Measurements from ENCODE around the gene MUC21.

MUC21 gene

DNA sequence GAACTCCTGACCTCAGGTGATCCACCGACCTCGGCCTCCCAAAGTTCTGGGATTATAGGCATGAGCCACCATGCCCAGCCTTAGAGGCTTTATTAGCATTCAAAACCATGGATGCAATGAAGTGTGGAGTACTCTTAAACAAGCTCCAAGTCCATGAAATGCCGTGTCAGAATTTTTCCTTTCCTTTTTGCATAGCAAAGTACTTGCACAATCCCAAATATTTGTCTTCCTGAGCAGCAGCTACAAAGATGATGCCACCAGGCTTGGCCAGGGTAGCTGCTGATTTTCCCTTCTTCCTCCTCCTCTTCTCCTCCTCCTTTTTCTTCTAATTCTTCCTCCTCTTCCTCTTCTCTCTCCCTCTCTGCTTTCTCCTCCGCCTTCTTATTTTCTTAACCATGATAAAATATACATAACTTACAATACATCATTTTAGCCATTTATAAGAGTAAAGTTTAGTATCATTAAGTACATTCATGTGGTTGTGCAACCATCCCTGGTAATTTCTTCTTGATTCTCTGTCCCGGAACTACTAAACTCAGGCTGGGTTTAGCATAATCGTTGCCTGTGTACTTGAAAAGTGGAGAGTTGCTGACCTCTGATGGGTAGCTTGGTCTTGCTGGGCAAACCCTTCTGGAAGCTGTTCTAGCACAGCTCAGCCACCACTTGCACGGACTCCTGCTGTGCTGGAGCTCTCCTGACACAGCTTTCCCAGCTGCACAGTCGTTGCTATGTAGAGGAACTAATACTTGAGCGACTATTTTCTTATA, 22.4 kb upstream of the MUC21 start:
- intact Hi-C loops (cut with DNase I; ENCODE audit: low total_unique reads): no loop called here
- H3K27me3 ChIP-seq: peaks cover 0 to 16% of the 10 kb centered on the region in 2 donors
- TF ChIP-seq, protein P1, sequence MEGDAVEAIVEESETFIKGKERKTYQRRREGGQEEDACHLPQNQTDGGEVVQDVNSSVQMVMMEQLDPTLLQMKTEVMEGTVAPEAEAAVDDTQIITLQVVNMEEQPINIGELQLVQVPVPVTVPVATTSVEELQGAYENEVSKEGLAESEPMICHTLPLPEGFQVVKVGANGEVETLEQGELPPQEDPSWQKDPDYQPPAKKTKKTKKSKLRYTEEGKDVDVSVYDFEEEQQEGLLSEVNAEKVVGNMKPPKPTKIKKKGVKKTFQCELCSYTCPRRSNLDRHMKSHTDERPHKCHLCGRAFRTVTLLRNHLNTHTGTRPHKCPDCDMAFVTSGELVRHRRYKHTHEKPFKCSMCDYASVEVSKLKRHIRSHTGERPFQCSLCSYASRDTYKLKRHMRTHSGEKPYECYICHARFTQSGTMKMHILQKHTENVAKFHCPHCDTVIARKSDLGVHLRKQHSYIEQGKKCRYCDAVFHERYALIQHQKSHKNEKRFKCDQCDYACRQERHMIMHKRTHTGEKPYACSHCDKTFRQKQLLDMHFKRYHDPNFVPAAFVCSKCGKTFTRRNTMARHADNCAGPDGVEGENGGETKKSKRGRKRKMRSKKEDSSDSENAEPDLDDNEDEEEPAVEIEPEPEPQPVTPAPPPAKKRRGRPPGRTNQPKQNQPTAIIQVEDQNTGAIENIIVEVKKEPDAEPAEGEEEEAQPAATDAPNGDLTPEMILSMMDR (IDR thresholded peaks at IDR 0.05): no peak

GRCh38 chr6:30962716-30963115, 20.8 kb upstream of the MUC21 start:
- intact Hi-C loops (cut with DNase I; ENCODE audit: low total_unique reads): no loop called here
- H3K4me3 ChIP-seq: no peak overlapping the region
- TF ChIP-seq, protein P1 (IDR thresholded peaks at IDR 0.05): no peak
- no peak for DNase-seq
- no peaks in the 10 kb centered on the region for H3K9me3 ChIP-seq
- H3K27ac ChIP-seq: no peak overlapping the region
- H3K27me3 ChIP-seq: peaks cover 0 to 12% of the 10 kb centered on the region in 2 donors
- no peaks in the 10 kb centered on the region for H3K4me1 ChIP-seq
- no peaks in the 10 kb centered on the region for H3K36me3 ChIP-seq

More for the DNA sequence above, 22.4 kb upstream of the MUC21 start:
- no peak overlapping the region for H3K4me3 ChIP-seq
- DNase-seq: no peak
- no peak overlapping the region for H3K27ac ChIP-seq
- no peaks in the 10 kb centered on the region for H3K36me3 ChIP-seq
- H3K9me3 ChIP-seq: no peaks in the 10 kb centered on the region
- peaks cover 0 to under 1% (median 0%) of the 10 kb centered on the region in 4 donors for H3K4me1 ChIP-seq

DNA sequence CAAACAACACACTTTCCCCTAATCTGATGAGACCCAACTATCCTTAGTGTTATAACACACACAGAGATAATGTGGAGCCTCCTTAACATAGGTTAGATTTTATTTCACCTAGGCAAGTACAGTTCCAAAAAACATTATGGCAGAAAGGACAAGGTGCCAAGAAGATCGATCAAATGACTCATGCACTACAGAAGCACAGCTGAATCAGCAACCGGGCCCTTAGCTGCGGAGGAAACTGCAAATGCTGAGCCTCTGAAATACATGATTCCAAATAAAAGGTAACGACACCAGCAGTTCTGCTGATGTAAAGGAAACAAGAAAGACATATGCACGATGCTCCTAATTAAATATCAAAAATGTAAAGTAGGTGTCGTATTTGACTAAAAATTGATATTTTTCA, 19.9 kb upstream of the MUC21 start:
- Histone ChIP-seq H3K4me1 (no peaks in the 10 kb centered on the region), H3K4me3 (no peak overlapping the region), H3K27me3 (peaks cover 0 to 12% of the 10 kb centered on the region in 2 donors), H3K9me3 (no peaks in the 10 kb centered on the region), H3K27ac (no peak overlapping the region), H3K36me3 (no peaks in the 10 kb centered on the region)
- DNase-seq: no peak
- TF ChIP-seq, protein P1 (IDR thresholded peaks at IDR 0.05): no peak
- intact Hi-C loops (cut with DNase I; ENCODE audit: low total_unique reads): no loop called here

GRCh38 chr6:30964075-30964474, 19.4 kb upstream of the MUC21 start:
- no peak for DNase-seq
- Histone ChIP-seq H3K36me3 (no peaks in the 10 kb centered on the region), H3K27me3 (peaks cover 0 to 12% of the 10 kb centered on the region in 2 donors), H3K9me3 (no peaks in the 10 kb centered on the region), H3K27ac (no peak overlapping the region), H3K4me1 (no peaks in the 10 kb centered on the region), H3K4me3 (no peak overlapping the region)
- intact Hi-C loops (cut with DNase I; ENCODE audit: low total_unique reads): no loop called here
- TF ChIP-seq, protein P1 (IDR thresholded peaks at IDR 0.05): no peak

- Histone ChIP-seq H3K36me3 (no peaks in the 10 kb centered on the region), H3K9me3 (no peaks in the 10 kb centered on the region), H3K4me3 (no peak overlapping the region), H3K27me3 (peaks cover 0 to 12% of the 10 kb centered on the region in 2 donors), H3K4me1 (no peaks in the 10 kb centered on the region), H3K27ac (no peak overlapping the region)
- intact Hi-C loops (cut with DNase I; ENCODE audit: low total_unique reads): no loop called here
- TF ChIP-seq, protein P1 (IDR thresholded peaks at IDR 0.05): no peak
- DNase-seq: no peak
Observed at GRCh38 chr6:30965140-30965601, 18.3 kb upstream of the MUC21 start.
